Transverse colon (tissue), 4 donors: ENCODE results near the gene MAGI2. TPM values are rescaled to one million over a fixed set of nuclear protein-coding genes. Genes with fewer than 3 reads are reported as not detected.

Source experiments
- DNase-seq: peaks from one replicate; pipeline ENCODE4 v3.0.0-alpha.2; 2019
- H3K27ac ChIP-seq, 4 donors: fragments of 200-600 bp; sonication (generic); 2 replicates each; pipeline ENCODE4 v1.5.1; 2016 to 2018; ENCODE audit warnings: inconsistent platforms in 4 of 4
- H3K27me3 ChIP-seq: fragments of 200-600 bp; sonication (generic); 2 replicates; pipeline ENCODE4 v1.5.1; 2017; ENCODE audit warnings: inconsistent platforms
- H3K36me3 ChIP-seq, 4 donors: fragments of 200-600 bp; sonication (generic); 2 replicates each; pipeline ENCODE4 v1.5.1; 2017 to 2019; ENCODE audit warnings: inconsistent platforms in 4 of 4
- H3K4me1 ChIP-seq, 4 donors: fragments of 200-600 bp; sonication (generic); 2 replicates each; pipeline ENCODE4 v1.5.1; 2017 to 2020; ENCODE audit warnings: inconsistent platforms in 4 of 4
- H3K4me3 ChIP-seq, 4 donors: fragments of 200-600 bp; sonication (generic); 1 replicate in 1 of 4; 2 replicates in 3 of 4; pipeline versions ENCODE4 v1.5.1 to v1.6.1; 2017 to 2019; ENCODE audit warnings: inconsistent platforms in 4 of 4
- H3K9me3 ChIP-seq, 2 donors: fragments of 200-600 bp; sonication (generic); 2 replicates each; pipeline ENCODE4 v1.5.1; 2017 to 2019; ENCODE audit warnings: inconsistent platforms in 2 of 2
- EP300 ChIP-seq: sonication (generic); formaldehyde crosslinking; IDR thresholded peaks from one replicate; pipeline ENCODE4 v1.6.1; 2017; ENCODE audit warnings: antibody characterized with exemption, low read depth
- POLR2A ChIP-seq: fragments of 450-650 bp; IDR thresholded peaks from one replicate; pipeline ENCODE4 v1.6.1; 2016; ENCODE audit warnings: antibody characterized with exemption, mild to moderate bottlenecking, moderate library complexity
- POLR2AphosphoS5 ChIP-seq, 3 donors: sonication (generic); formaldehyde crosslinking; IDR thresholded peaks; one replicate each; pipeline ENCODE4 v1.6.1; 2016; ENCODE audit warnings: antibody characterized with exemption in 3 of 3
- WGBS, 2 donors: methylation state at CpG; one replicate each; pipeline ENCODE4 v1.1.5; 2018; ENCODE audit warnings: low coverage in 1 of 2; 5-methylcytosine and 5-hydroxymethylcytosine counted together
- in situ Hi-C, 4 donors: fragments of 200-750 bp; cut with MboI; loops; one replicate each; pipeline versions ENCODE4 v1.15.0 to v1.15.1; 2017; ENCODE audit warnings: low sequenced_read_pairs in 3 of 4, low pct_ligation_motif_present in 1 of 4, low pct_unique_long_range_greater_than_20kb in 1 of 4
- intact Hi-C: fragments of 100-400 bp; cut with DNase I; formaldehyde crosslinking; loops from one replicate; pipeline ENCODE4 v1.15.1; 2023; ENCODE audit warnings: low total_unique reads
- total RNA-seq, 4 donors: library from RNA; depleted of rRNA; stranded (reverse); fragments of >200 nt; gene quantifications; one replicate each; pipeline ENCODE4 v1.1.0, GENCODE V29; 2016
- TF ChIP-seq, protein P1 (sequence below), 5 experiments: fragments of 200-600 bp in 3 of 5; fragments of 450-650 bp in 2 of 5; sonication (generic) in 3 of 5; IDR thresholded peaks; 1 replicate in 2 of 5; 2 replicates in 3 of 5; pipeline ENCODE4 v1.5.1; 2016 to 2017; ENCODE audit warnings: antibody characterized with exemption in 5 of 5, inconsistent platforms in 3 of 5, mild to moderate bottlenecking in 2 of 5, moderate library complexity in 1 of 5

The MAGI2 gene
- total RNA-seq, 4 donors from 2014 or later = 1.6 to 9.7 (median 4.1) TPM

DNA sequence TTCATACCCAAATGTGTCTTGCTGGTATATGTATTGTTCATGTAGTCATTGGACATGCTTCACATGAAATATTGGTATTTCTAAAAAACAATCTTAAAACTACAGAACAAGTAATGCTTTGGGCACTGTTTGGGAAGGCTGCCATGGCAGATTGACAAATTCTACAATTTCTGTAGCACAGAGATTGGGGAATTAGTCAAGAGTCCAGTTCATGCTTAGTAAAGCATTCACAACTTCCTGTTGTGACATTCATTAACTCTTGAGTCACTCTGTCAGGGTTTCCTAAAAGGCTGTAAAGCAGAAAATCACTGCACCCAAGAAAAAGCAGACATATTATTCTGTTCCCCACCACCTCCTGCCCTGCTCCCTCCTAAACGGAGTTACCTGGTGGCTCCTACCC, 1256.0 kb downstream of the MAGI2 start:
- no peak overlapping the region for H3K4me3 ChIP-seq
- no peaks in the 10 kb centered on the region for H3K36me3 ChIP-seq
- H3K27ac ChIP-seq = no peak overlapping the region
- H3K4me1 ChIP-seq = no peaks in the 10 kb centered on the region
- DNase-seq = no peak
- intact Hi-C loops (no loop called here), in situ Hi-C loops (no loop called here)
- no peaks in the 10 kb centered on the region for H3K27me3 ChIP-seq
- WGBS, 2 donors = 62 to 80% methylated on average over 1 of the region's 1 CpG
- no peaks in the 10 kb centered on the region for H3K9me3 ChIP-seq
- TF ChIP-seq EP300 (no peak), POLR2AphosphoS5 (IDR thresholded peaks at IDR 0.05) (no peak), POLR2A (no peak)
- TF ChIP-seq, protein P1, sequence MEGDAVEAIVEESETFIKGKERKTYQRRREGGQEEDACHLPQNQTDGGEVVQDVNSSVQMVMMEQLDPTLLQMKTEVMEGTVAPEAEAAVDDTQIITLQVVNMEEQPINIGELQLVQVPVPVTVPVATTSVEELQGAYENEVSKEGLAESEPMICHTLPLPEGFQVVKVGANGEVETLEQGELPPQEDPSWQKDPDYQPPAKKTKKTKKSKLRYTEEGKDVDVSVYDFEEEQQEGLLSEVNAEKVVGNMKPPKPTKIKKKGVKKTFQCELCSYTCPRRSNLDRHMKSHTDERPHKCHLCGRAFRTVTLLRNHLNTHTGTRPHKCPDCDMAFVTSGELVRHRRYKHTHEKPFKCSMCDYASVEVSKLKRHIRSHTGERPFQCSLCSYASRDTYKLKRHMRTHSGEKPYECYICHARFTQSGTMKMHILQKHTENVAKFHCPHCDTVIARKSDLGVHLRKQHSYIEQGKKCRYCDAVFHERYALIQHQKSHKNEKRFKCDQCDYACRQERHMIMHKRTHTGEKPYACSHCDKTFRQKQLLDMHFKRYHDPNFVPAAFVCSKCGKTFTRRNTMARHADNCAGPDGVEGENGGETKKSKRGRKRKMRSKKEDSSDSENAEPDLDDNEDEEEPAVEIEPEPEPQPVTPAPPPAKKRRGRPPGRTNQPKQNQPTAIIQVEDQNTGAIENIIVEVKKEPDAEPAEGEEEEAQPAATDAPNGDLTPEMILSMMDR (IDR thresholded peaks at IDR 0.05) = no peak

DNA sequence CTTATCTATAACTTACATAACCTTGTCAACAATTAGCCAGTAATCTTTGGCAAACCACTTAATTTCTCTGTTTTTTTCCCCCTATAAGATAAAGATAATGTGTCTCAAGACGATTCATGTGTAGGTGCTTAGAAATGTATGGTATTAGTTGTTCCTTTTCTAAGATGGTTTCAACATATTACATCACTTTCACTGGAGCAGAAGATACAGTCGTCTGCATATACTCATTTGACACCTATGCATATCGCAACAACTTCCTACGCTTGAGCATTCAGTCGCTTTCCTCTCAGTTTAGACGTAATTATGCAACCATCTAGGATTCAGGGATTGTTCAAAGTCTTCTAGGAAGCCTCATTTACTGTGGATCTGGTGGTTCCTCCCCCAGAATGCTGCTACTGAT, 1258.2 kb downstream of the MAGI2 start:
- no peak for DNase-seq
- intact Hi-C loops = no loop called here
- 84 to 91% methylated on average over 6 of the region's 6 CpGs for WGBS, 2 donors
- H3K4me3 ChIP-seq = no peak overlapping the region
- no peaks in the 10 kb centered on the region for H3K27me3 ChIP-seq
- no peaks in the 10 kb centered on the region for H3K36me3 ChIP-seq
- TF ChIP-seq POLR2AphosphoS5 (IDR thresholded peaks at IDR 0.05) = no peak
- H3K27ac ChIP-seq = no peak overlapping the region
- in situ Hi-C loops = no loop called here
- no peaks in the 10 kb centered on the region for H3K4me1 ChIP-seq
- no peaks in the 10 kb centered on the region for H3K9me3 ChIP-seq

DNA sequence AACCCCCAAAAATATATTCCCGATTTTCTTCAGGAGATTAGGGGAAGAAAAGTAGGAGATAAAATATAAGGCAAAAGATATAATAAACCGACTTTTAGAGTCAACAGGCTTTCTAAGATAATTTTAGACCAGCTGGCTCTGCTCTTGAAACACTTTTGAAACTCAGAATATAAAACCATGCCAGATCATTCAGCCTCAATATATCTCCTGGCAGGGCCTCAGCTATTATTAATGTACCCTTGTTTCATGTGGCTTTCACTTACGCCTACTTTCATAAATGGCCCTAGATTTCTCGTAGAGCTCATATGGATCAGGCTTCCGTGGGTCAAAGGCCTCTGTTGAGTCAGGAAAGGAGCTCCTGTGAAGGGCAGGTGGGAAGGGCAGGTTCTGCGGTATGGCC, 1258.9 kb downstream of the MAGI2 start:
- Histone ChIP-seq H3K36me3 (no peaks in the 10 kb centered on the region), H3K4me1 (no peaks in the 10 kb centered on the region), H3K4me3 (no peak overlapping the region), H3K27ac (no peak overlapping the region), H3K9me3 (no peaks in the 10 kb centered on the region), H3K27me3 (no peaks in the 10 kb centered on the region)
- intact Hi-C loops (no loop called here), in situ Hi-C loops (no loop called here)
- WGBS, 2 donors = 82 to 94% methylated on average over 6 of the region's 6 CpGs
- DNase-seq = no peak
- TF ChIP-seq POLR2AphosphoS5 (IDR thresholded peaks at IDR 0.05) (no peak), POLR2A (no peak), EP300 (no peak)
- TF ChIP-seq, protein P1 (IDR thresholded peaks at IDR 0.05) = no peak

DNA sequence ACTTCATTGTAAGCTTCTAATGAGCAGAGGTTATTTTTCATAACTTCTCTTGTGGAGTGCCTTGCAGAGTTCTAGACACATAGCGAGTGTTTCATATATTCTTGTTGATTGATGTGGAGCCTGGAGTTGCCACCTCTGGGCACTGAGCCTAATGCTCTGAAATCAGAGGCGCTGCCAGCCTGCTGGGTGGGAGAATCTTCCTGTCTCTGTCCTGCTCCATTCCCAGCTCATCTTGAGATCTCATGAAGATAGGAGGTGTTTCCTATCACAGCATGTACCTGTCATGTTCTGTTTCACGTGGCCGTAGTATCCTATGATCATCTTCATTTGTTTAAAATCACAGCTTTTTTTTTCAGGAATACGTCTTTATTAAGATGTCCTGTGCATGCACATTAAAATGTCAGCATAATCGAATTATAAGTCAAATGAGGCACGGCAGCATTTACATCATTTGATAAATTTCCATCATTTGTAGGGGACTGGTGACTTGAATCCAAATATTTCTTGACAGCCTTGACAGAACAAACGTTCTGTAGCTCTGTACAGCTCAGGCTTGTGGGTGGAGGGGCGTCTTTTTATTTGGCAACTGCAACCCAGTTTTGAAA, 1261.9 kb downstream of the MAGI2 start:
- no peak for TF ChIP-seq EP300
- no peak for TF ChIP-seq POLR2AphosphoS5 (IDR thresholded peaks at IDR 0.05)
- no peak overlapping the region for H3K4me3 ChIP-seq
- H3K27me3 ChIP-seq = no peaks in the 10 kb centered on the region
- intact Hi-C loops = no loop called here
- in situ Hi-C loops = no loop called here
- H3K9me3 ChIP-seq = no peaks in the 10 kb centered on the region
- H3K27ac ChIP-seq = no peak overlapping the region
- no peaks in the 10 kb centered on the region for H3K4me1 ChIP-seq
- no peak for DNase-seq
- WGBS, 2 donors = 84 to 91% methylated on average over 9 of the region's 9 CpGs
- H3K36me3 ChIP-seq = no peaks in the 10 kb centered on the region

DNA sequence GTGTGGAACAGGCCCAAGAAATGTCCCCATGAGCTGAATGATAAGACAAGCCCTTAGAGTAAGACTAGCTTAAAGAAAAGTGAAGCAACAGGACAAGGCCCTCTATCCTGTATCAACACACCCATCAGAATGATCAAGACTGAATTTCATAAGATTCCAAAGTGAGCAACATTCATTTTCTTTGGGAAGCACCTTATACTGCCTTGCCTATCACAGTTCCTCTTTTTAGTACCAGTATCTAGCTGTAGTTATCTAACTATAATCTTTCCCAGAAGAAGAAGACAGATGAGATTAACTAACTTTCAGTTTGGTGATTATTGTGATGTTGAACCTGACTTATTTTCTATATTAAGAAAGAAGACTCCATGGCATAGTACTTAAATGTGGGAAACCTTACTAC, 1263.7 kb downstream of the MAGI2 start:
- no peak for TF ChIP-seq POLR2A
- TF ChIP-seq, protein P1 (IDR thresholded peaks at IDR 0.05) = no peak
- TF ChIP-seq EP300 = no peak
- TF ChIP-seq POLR2AphosphoS5 (IDR thresholded peaks at IDR 0.05) = no peak
- DNase-seq = no peak
- Histone ChIP-seq H3K9me3 (no peaks in the 10 kb centered on the region), H3K36me3 (no peaks in the 10 kb centered on the region), H3K27me3 (no peaks in the 10 kb centered on the region), H3K27ac (no peak overlapping the region), H3K4me3 (no peak overlapping the region), H3K4me1 (no peaks in the 10 kb centered on the region)
- in situ Hi-C loops (no loop called here), intact Hi-C loops (no loop called here)
